Transverse colon (tissue), 4 donors: ENCODE results near the gene LOX. TPM values are rescaled to one million over a fixed set of nuclear protein-coding genes. Genes with fewer than 3 reads are reported as not detected.

ENCODE experiments used
- DNase-seq: peaks from one replicate; pipeline ENCODE4 v3.0.0-alpha.2; 2019
- H3K27ac ChIP-seq, 4 donors: fragments of 200-600 bp; sonication (generic); 2 replicates each; pipeline ENCODE4 v1.5.1; 2016 to 2018; ENCODE audit warnings: inconsistent platforms in 4 of 4
- H3K27me3 ChIP-seq: fragments of 200-600 bp; sonication (generic); 2 replicates; pipeline ENCODE4 v1.5.1; 2017; ENCODE audit warnings: inconsistent platforms
- H3K36me3 ChIP-seq, 4 donors: fragments of 200-600 bp; sonication (generic); 2 replicates each; pipeline ENCODE4 v1.5.1; 2017 to 2019; ENCODE audit warnings: inconsistent platforms in 4 of 4
- H3K4me1 ChIP-seq, 4 donors: fragments of 200-600 bp; sonication (generic); 2 replicates each; pipeline ENCODE4 v1.5.1; 2017 to 2020; ENCODE audit warnings: inconsistent platforms in 4 of 4
- H3K4me3 ChIP-seq, 4 donors: fragments of 200-600 bp; sonication (generic); 1 replicate in 1 of 4; 2 replicates in 3 of 4; pipeline versions ENCODE4 v1.5.1 to v1.6.1; 2017 to 2019; ENCODE audit warnings: inconsistent platforms in 4 of 4
- H3K9me3 ChIP-seq, 2 donors: fragments of 200-600 bp; sonication (generic); 2 replicates each; pipeline ENCODE4 v1.5.1; 2017 to 2019; ENCODE audit warnings: inconsistent platforms in 2 of 2
- CTCF ChIP-seq, 5 experiments: fragments of 200-600 bp in 3 of 5; fragments of 450-650 bp in 2 of 5; sonication (generic) in 3 of 5; IDR thresholded peaks; 1 replicate in 2 of 5; 2 replicates in 3 of 5; pipeline ENCODE4 v1.5.1; 2016 to 2017; ENCODE audit warnings: antibody characterized with exemption in 5 of 5, inconsistent platforms in 3 of 5, mild to moderate bottlenecking in 2 of 5, moderate library complexity in 1 of 5
- EP300 ChIP-seq: sonication (generic); formaldehyde crosslinking; IDR thresholded peaks from one replicate; pipeline ENCODE4 v1.6.1; 2017; ENCODE audit warnings: antibody characterized with exemption, low read depth
- POLR2A ChIP-seq: fragments of 450-650 bp; IDR thresholded peaks from one replicate; pipeline ENCODE4 v1.6.1; 2016; ENCODE audit warnings: antibody characterized with exemption, mild to moderate bottlenecking, moderate library complexity
- POLR2AphosphoS5 ChIP-seq, 3 donors: sonication (generic); formaldehyde crosslinking; IDR thresholded peaks; one replicate each; pipeline ENCODE4 v1.6.1; 2016; ENCODE audit warnings: antibody characterized with exemption in 3 of 3
- WGBS, 2 donors: methylation state at CpG; one replicate each; pipeline ENCODE4 v1.1.5; 2018; ENCODE audit warnings: low coverage in 1 of 2; 5-methylcytosine and 5-hydroxymethylcytosine counted together
- in situ Hi-C, 4 donors: fragments of 200-750 bp; cut with MboI; loops; one replicate each; pipeline versions ENCODE4 v1.15.0 to v1.15.1; 2017; ENCODE audit warnings: low sequenced_read_pairs in 3 of 4, low pct_ligation_motif_present in 1 of 4, low pct_unique_long_range_greater_than_20kb in 1 of 4
- intact Hi-C: fragments of 100-400 bp; cut with DNase I; formaldehyde crosslinking; loops from one replicate; pipeline ENCODE4 v1.15.1; 2023; ENCODE audit warnings: low total_unique reads
- total RNA-seq, 4 donors: library from RNA; depleted of rRNA; stranded (reverse); fragments of >200 nt; gene quantifications; one replicate each; pipeline ENCODE4 v1.1.0, GENCODE V29; 2016

The LOX gene
- total RNA-seq, 4 donors from 2014 or later: 1.2 to 24.3 (median 6.3) TPM

- Histone ChIP-seq H3K9me3 (no peaks in the 10 kb centered on the region), H3K36me3 (no peaks in the 10 kb centered on the region), H3K4me1 (no peaks in the 10 kb centered on the region), H3K27ac (no peak overlapping the region), H3K27me3 (no peaks in the 10 kb centered on the region), H3K4me3 (no peak overlapping the region)
- TF ChIP-seq POLR2A (no peak), CTCF (IDR thresholded peaks at IDR 0.05) (no peak), POLR2AphosphoS5 (IDR thresholded peaks at IDR 0.05) (no peak), EP300 (no peak)
- DNase-seq: no peak
- in situ Hi-C loops (no loop called here), intact Hi-C loops (no loop called here)
Measured at GRCh38 chr5:122056913-122057312, 21.1 kb downstream of the LOX start.

- Histone ChIP-seq H3K4me1 (no peaks in the 10 kb centered on the region), H3K4me3 (no peak overlapping the region), H3K27ac (no peak overlapping the region), H3K36me3 (no peaks in the 10 kb centered on the region), H3K27me3 (no peaks in the 10 kb centered on the region), H3K9me3 (no peaks in the 10 kb centered on the region)
- 83 to 90% methylated on average over 2 to 4 of the region's 4 CpGs for WGBS, 2 donors
- DNase-seq: no peak
- intact Hi-C loops: no loop called here
- TF ChIP-seq CTCF (IDR thresholded peaks at IDR 0.05) (no peak), POLR2AphosphoS5 (IDR thresholded peaks at IDR 0.05) (no peak)
- in situ Hi-C loops: no loop called here
Measured at GRCh38 chr5:122054266-122054665, 23.8 kb downstream of the LOX start.

- WGBS, 2 donors: 93% methylated on average over 4 of the region's 4 CpGs; no CpG with 5 or more reads in 1 of the 2 donors
- Histone ChIP-seq H3K36me3 (no peaks in the 10 kb centered on the region), H3K27ac (no peak overlapping the region), H3K9me3 (no peaks in the 10 kb centered on the region), H3K4me3 (no peak overlapping the region), H3K4me1 (no peaks in the 10 kb centered on the region), H3K27me3 (no peaks in the 10 kb centered on the region)
- TF ChIP-seq EP300 (no peak), POLR2A (no peak), POLR2AphosphoS5 (IDR thresholded peaks at IDR 0.05) (no peak), CTCF (IDR thresholded peaks at IDR 0.05) (no peak)
- in situ Hi-C loops: no loop called here
- DNase-seq: no peak
- intact Hi-C loops: no loop called here
Measured at GRCh38 chr5:122053181-122054109, 24.6 kb downstream of the LOX start.

- in situ Hi-C loops (no loop called here), intact Hi-C loops (no loop called here)
- 98 to 100% methylated on average over 1 to 3 of the region's 3 CpGs for WGBS, 2 donors
- Histone ChIP-seq H3K4me3 (no peak overlapping the region), H3K9me3 (no peaks in the 10 kb centered on the region), H3K27me3 (no peaks in the 10 kb centered on the region), H3K27ac (no peak overlapping the region), H3K36me3 (no peaks in the 10 kb centered on the region), H3K4me1 (no peaks in the 10 kb centered on the region)
- no peak for TF ChIP-seq CTCF (IDR thresholded peaks at IDR 0.05)
- TF ChIP-seq POLR2A: no peak
- no peak for TF ChIP-seq POLR2AphosphoS5 (IDR thresholded peaks at IDR 0.05)
- no peak for TF ChIP-seq EP300
- no peak for DNase-seq
Measured at GRCh38 chr5:122051569-122051968, 26.5 kb downstream of the LOX start.
